ENCODE measurements around the gene IL17REL.

GRCh38 chr22:49979587-49980264 is 32.8 kb downstream of the IL17REL start:
- peak in 3 of 4 experiments; percentile 34 to 55 (median 34) for TF ChIP-seq CTCF (IDR thresholded peaks at IDR 0.05)
- TF ChIP-seq EP300 (IDR thresholded peaks at IDR 0.05): no peak
- no peak for TF ChIP-seq POLR2A (IDR thresholded peaks at IDR 0.05)
